Panc1 (cell line): ENCODE results near the gene USP5. TPM values are rescaled to one million over a fixed set of nuclear protein-coding genes. Genes with fewer than 3 reads are reported as not detected.

Experiments used
- ATAC-seq: fragments of 200-7000 bp; cut with Tn5 transposase; 2 replicates; pipeline ENCODE4 v1.9.1; 2020; ENCODE audit warnings: mild to moderate bottlenecking, moderate library complexity
- BruUV-seq: library from RNA; stranded (reverse); fragments of 400-500 nt; replicated peaks from 2 replicates; lab custom pipeline; 2021; lab: Mats Ljungman, UMichigan
- CTCF ChIA-PET: fragments of 300-600 bp; sonication (Branson Sonifier 250); formaldehyde crosslinking; loops from one replicate; lab custom pipeline; 2022; ENCODE audit warnings: antibody characterized with exemption; lab: Charles Lee
- POLR2A ChIA-PET: fragments of 300-600 bp; sonication (Branson Sonifier 250); formaldehyde crosslinking; loops from one replicate; lab custom pipeline; 2022; ENCODE audit warnings: antibody characterized with exemption; lab: Charles Lee
- DNase-seq: peaks from one replicate; pipeline ENCODE4 v3.0.0-alpha.2; 2010; ENCODE audit warnings: low read depth, low spot score
- H3K27ac ChIP-seq: 2 replicates; pipeline ENCODE4 v1.5.1; 2011; ENCODE audit warnings: mild to moderate bottlenecking, low read length, inconsistent platforms
- H3K27me3 ChIP-seq: fragments of 200-500 bp; sonication (Bioruptor generic); 2 replicates; pipeline ENCODE4 v1.6.0; 2014; ENCODE audit warnings: low read length, inconsistent platforms; ENCODE audit not compliant: control insufficient read depth, insufficient read depth
- H3K36me3 ChIP-seq: fragments of 200-500 bp; sonication (Bioruptor generic); 2 replicates; pipeline ENCODE4 v1.5.1; 2014; ENCODE audit warnings: inconsistent platforms, mild to moderate bottlenecking, low read length, moderate library complexity; ENCODE audit not compliant: control insufficient read depth, insufficient read depth
- H3K4me1 ChIP-seq: 2 replicates; pipeline ENCODE4 v1.5.1; 2011; ENCODE audit warnings: inconsistent platforms, mild to moderate bottlenecking, low read length, moderate library complexity; ENCODE audit not compliant: control insufficient read depth, insufficient read depth
- H3K4me3 ChIP-seq, 2 experiments: 2 replicates each; pipeline ENCODE4 v1.5.1; 2011 to 2012; ENCODE audit warnings: low read depth in 2 of 2, low read length in 2 of 2, mild to moderate bottlenecking in 2 of 2, inconsistent platforms in 1 of 2, moderate library complexity in 1 of 2
- H3K9me3 ChIP-seq: fragments of 200-500 bp; sonication (Bioruptor generic); 2 replicates; pipeline ENCODE4 v1.5.1; 2014; ENCODE audit warnings: low read depth, mild to moderate bottlenecking, inconsistent platforms, low read length, moderate library complexity; ENCODE audit not compliant: control insufficient read depth, insufficient read depth
- POLR2AphosphoS5 ChIP-seq: IDR thresholded peaks from 2 replicates; pipeline ENCODE4 v1.6.1; 2012; ENCODE audit warnings: mild to moderate bottlenecking, low read depth, low read length, moderate library complexity
- SIN3A ChIP-seq: IDR thresholded peaks from 2 replicates; pipeline ENCODE4 v1.6.1; 2012; ENCODE audit warnings: low read depth, mild to moderate bottlenecking, low read length, moderate library complexity, borderline replicate concordance; ENCODE audit not compliant: insufficient read depth
- in situ Hi-C: cut with HindIII; loops from 2 replicates; pipeline ENCODE4 v1.10.0; 2016; ENCODE audit warnings: low sequenced_read_pairs, low pct_unique_long_range_greater_than_20kb
- intact Hi-C: fragments of 100-400 bp; cut with micrococcal nuclease; formaldehyde crosslinking; loops from one replicate; pipeline ENCODE4 v1.10.0; 2022; ENCODE audit not compliant: unreplicated experiment
- total RNA-seq: library from RNA; stranded (reverse); gene quantifications from one replicate; pipeline ENCODE4 v1.2.1, GENCODE V29; 2021; ENCODE audit not compliant: unreplicated experiment
- TF ChIP-seq, protein P1 (sequence below): fragments of 450-650 bp; IDR thresholded peaks from 2 replicates; pipeline ENCODE4 v1.5.1; 2017; ENCODE audit warnings: mild to moderate bottlenecking
- TF ChIP-seq, protein P2 (sequence below), 2 experiments: IDR thresholded peaks; 2 replicates each; pipeline ENCODE4 v1.6.1; 2011 to 2012; ENCODE audit warnings: low read depth in 2 of 2, control low read depth in 1 of 2, low read length in 1 of 2, mild to moderate bottlenecking in 1 of 2, moderate library complexity in 1 of 2; ENCODE audit not compliant: insufficient read depth in 1 of 2

USP5 gene
- total RNA-seq, 1 experiment from 2014 or later, result 104 TPM

DNA sequence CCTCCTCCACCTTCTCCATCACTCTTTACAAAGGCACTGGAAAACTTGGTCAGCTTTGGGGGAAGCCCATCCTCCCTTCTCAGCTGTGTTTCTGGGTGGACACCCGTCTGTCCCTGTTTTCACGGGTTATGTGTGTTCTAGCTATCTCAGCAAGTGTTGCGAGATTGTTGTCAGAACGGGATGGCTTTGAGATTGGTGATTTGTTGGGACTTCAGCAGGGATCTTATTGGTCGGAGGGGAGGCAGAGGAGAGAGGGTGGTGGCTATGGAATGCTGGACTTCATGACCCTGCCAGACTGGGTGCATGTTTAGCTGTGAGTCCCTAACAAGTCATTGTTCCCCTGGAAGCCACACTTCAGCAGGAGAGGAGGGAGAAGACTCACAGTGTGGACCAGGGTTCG is 2.1 kb downstream of the USP5 start:
- Histone ChIP-seq H3K9me3 (no peaks in the 10 kb centered on the region), H3K36me3 (peaks cover 11% of the 10 kb centered on the region), H3K4me1 (peaks cover 15% of the 10 kb centered on the region), H3K4me3 (no peak overlapping the region), H3K27me3 (no peaks in the 10 kb centered on the region), H3K27ac (no peak overlapping the region)
- DNase-seq (no peak), ATAC-seq (no peak)
- TF ChIP-seq, protein P1, sequence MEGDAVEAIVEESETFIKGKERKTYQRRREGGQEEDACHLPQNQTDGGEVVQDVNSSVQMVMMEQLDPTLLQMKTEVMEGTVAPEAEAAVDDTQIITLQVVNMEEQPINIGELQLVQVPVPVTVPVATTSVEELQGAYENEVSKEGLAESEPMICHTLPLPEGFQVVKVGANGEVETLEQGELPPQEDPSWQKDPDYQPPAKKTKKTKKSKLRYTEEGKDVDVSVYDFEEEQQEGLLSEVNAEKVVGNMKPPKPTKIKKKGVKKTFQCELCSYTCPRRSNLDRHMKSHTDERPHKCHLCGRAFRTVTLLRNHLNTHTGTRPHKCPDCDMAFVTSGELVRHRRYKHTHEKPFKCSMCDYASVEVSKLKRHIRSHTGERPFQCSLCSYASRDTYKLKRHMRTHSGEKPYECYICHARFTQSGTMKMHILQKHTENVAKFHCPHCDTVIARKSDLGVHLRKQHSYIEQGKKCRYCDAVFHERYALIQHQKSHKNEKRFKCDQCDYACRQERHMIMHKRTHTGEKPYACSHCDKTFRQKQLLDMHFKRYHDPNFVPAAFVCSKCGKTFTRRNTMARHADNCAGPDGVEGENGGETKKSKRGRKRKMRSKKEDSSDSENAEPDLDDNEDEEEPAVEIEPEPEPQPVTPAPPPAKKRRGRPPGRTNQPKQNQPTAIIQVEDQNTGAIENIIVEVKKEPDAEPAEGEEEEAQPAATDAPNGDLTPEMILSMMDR, result no peak
- no peak for TF ChIP-seq POLR2AphosphoS5
- no peak for TF ChIP-seq SIN3A
- TF ChIP-seq, protein P2, sequence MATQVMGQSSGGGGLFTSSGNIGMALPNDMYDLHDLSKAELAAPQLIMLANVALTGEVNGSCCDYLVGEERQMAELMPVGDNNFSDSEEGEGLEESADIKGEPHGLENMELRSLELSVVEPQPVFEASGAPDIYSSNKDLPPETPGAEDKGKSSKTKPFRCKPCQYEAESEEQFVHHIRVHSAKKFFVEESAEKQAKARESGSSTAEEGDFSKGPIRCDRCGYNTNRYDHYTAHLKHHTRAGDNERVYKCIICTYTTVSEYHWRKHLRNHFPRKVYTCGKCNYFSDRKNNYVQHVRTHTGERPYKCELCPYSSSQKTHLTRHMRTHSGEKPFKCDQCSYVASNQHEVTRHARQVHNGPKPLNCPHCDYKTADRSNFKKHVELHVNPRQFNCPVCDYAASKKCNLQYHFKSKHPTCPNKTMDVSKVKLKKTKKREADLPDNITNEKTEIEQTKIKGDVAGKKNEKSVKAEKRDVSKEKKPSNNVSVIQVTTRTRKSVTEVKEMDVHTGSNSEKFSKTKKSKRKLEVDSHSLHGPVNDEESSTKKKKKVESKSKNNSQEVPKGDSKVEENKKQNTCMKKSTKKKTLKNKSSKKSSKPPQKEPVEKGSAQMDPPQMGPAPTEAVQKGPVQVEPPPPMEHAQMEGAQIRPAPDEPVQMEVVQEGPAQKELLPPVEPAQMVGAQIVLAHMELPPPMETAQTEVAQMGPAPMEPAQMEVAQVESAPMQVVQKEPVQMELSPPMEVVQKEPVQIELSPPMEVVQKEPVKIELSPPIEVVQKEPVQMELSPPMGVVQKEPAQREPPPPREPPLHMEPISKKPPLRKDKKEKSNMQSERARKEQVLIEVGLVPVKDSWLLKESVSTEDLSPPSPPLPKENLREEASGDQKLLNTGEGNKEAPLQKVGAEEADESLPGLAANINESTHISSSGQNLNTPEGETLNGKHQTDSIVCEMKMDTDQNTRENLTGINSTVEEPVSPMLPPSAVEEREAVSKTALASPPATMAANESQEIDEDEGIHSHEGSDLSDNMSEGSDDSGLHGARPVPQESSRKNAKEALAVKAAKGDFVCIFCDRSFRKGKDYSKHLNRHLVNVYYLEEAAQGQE (IDR thresholded peaks at IDR 0.05; ENCODE audit: insufficient read depth in 1 of 2, low read depth in 2 of 2, low read length in 1 of 2), result no peak
- ChIA-PET CTCF (no interaction called here), POLR2A (no interaction called here)
- in situ Hi-C loops (no loop called here), intact Hi-C loops (no loop called here)
- no TSS peak for BruUV-seq

DNA sequence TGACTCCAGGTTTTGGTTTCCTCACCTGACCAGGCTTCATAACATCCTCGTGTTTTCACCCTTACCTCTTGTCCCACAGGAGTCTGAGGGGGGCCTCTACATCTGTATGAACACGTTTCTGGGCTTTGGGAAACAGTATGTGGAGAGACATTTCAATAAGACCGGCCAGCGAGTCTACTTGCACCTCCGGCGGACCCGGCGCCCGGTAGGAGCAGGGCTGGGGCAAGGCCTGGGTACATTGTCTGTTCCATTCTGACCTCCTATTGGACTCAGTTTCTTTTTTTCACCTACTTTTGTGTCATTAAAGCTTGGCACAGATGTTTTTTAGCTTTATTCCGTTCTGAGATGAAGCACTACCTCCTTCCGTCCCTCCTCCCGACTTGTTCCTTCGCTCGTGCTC is 3.4 kb downstream of the USP5 start:
- Histone ChIP-seq H3K4me1 (peaks cover 8% of the 10 kb centered on the region), H3K27me3 (no peaks in the 10 kb centered on the region), H3K36me3 (peaks cover 8% of the 10 kb centered on the region; the same call in 1 of the 2 replicates), H3K9me3 (no peaks in the 10 kb centered on the region), H3K4me3 (no peak overlapping the region), H3K27ac (no peak overlapping the region)
- TF ChIP-seq, protein P2 (IDR thresholded peaks at IDR 0.05; ENCODE audit: insufficient read depth in 1 of 2, low read depth in 2 of 2, low read length in 1 of 2), result no peak
- DNase-seq (no peak), ATAC-seq (no peak)
- in situ Hi-C loops, result no loop called here
- ChIA-PET POLR2A (no interaction called here), CTCF (no interaction called here)
- no TSS peak for BruUV-seq
- intact Hi-C loops, result no loop called here
